Epithelial cell of prostate (primary cell): ENCODE measurements around the gene BHLHE40.
A peak's percentile ranks its signal among the peaks of the same experiment; 100 is the strongest.

ENCODE experiments used
- DNase-seq: peaks from one replicate; pipeline ENCODE4 v3.0.0-alpha.2; 2011; ENCODE audit warnings: low read depth, low spot score
- H3K27ac ChIP-seq: fragments of 450-650 bp; 2 replicates; pipeline ENCODE4 v1.5.1; 2017; ENCODE audit warnings: mild to moderate bottlenecking

The BHLHE40 gene

GRCh38 chr3:4981665-4982494 lies 2.6 kb downstream of the BHLHE40 start:
- peak overlapping the region; percentile 98 for H3K27ac ChIP-seq
- no peak for DNase-seq

DNA sequence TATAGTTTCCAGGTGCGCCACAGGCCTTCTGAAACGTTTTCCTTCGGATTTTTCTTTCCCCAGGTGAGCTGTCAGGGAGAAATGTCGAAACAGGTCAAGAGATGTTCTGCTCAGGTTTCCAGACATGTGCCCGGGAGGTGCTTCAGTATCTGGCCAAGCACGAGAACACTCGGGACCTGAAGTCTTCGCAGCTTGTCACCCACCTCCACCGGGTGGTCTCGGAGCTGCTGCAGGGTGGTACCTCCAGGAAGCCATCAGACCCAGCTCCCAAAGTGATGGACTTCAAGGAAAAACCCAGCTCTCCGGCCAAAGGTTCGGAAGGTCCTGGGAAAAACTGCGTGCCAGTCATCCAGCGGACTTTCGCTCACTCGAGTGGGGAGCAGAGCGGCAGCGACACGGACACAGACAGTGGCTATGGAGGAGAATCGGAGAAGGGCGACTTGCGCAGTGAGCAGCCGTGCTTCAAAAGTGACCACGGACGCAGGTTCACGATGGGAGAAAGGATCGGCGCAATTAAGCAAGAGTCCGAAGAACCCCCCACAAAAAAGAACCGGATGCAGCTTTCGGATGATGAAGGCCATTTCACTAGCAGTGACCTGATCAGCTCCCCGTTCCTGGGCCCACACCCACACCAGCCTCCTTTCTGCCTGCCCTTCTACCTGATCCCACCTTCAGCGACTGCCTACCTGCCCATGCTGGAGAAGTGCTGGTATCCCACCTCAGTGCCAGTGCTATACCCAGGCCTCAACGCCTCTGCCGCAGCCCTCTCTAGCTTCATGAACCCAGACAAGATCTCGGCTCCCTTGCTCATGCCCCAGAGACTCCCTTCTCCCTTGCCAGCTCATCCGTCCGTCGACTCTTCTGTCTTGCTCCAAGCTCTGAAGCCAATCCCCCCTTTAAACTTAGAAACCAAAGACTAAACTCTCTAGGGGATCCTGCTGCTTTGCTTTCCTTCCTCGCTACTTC lies 3.8 kb downstream of the BHLHE40 start:
- peak overlapping the region; percentile 98 for H3K27ac ChIP-seq
- DNase-seq: no peak

GRCh38 chr3:4983739-4984510 lies 4.7 kb downstream of the BHLHE40 start:
- peak overlapping the region; percentile 98 for H3K27ac ChIP-seq

GRCh38 chr3:4984511-4984864 lies 5.3 kb downstream of the BHLHE40 start:
- DNase-seq: no peak
- H3K27ac ChIP-seq: peak overlapping the region; percentile 98

More at GRCh38 chr3:4983739-4984510, 4.7 kb downstream of the BHLHE40 start:
- DNase-seq: no peak

DNA sequence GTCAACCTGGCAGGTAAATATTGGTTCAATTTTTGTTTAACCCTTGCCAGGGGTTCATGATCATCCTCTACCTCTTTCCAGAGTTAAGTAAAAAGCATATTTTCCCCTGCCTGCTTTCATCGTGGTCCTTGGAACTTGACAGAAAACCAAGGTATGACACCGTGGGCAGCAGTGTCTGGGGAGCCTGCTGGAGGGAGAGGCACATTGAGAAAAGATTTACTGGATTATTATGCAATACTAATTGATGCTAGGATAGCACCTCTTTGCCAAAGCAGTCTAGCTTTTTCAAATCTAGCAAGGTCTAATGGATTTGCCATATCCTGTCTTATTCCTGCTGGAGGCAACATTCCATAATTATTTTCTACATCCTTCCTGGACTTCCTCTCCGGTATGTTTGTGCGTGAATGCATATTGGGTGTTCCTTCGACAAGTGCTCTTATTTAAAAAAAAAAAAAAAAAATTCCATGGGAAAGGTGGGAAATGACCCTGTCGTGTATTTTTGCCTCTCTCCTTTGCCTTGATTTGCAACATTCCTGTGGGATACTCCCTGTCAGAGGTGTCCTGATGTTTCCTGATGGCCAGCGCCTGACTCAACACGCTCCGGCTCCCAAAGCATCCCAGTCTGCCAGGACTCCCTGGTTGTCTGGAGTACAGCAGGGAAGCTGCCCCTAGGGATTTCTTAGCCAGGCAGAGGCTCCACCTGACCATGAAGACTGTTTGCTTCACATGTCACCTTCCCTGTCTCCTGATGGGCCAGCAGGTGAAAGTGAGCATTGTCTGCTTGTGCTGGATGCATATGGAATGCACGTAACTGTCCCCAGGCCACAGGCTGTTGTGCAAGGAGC lies 6.3 kb downstream of the BHLHE40 start:
- no peak for DNase-seq
- peak overlapping the region; percentile 98 for H3K27ac ChIP-seq

DNA sequence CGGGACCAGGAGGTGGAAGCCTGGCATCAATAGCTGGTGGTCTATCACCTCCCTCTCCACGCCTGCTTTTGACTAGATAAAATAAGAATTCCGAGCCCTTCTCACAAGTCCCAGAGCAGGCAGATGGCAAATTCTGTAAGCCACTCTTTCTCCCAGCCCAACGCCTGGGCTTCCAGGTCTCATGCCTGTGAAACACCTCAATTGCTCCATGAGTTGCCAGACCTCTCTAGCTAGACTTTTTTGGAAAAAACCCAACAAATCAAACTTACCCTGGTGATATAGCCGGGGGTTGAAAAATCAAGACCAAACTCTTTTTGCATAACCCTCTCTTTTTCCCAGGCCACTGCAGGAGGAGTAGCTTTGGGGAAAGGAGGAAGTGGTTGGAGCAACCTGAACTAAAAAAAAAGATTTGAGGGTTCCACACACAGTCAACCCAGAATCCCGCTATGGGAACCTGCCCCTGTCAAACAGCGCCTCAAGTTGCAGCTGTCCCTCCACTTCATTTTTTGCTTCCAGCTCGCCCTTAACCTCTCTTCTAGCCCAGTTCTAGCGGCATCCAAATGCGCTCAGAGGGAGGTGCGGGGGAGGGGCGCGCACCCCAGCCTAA lies 7.0 kb downstream of the BHLHE40 start:
- peak overlapping the region; percentile 98 for H3K27ac ChIP-seq
- no peak for DNase-seq

DNA sequence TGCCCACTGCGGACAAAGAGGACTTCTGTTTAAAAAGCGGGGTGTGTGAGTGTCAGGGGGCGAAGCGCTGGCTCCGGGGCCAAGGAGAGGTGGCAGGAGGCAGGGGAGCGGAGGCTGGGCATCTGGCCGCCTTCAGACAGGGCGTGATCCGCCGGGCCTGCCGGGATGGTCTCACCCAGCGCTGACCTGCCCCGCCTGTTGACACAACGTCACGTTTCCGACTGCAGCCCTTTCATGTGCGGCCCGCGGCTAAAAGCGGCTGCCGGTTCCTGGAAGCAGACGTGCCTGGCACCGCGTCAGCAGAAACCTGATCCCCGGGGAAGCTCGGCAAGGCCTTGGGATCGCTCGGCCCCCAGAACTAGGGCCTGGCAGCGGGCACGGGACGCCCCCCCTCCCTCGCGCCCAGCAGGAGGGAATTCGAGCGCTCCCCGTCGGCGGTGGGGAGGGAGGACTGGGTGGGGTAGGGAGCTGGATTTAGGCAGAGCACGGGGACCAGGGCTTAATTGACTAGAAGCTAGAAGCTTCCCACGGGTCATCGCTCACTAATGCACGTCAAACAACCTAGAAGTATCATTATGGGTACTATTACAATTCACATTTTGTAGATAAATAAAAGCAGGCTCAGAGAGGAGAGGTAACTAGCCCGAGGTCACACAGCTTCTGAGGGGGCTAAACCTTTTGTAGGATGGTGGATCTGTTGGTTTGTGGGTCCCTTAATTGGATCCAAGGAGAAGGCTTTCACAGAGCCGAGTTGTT lies 7.7 kb downstream of the BHLHE40 start:
- DNase-seq: peak; percentile 97
- H3K27ac ChIP-seq: peak overlapping the region; percentile 98

DNA sequence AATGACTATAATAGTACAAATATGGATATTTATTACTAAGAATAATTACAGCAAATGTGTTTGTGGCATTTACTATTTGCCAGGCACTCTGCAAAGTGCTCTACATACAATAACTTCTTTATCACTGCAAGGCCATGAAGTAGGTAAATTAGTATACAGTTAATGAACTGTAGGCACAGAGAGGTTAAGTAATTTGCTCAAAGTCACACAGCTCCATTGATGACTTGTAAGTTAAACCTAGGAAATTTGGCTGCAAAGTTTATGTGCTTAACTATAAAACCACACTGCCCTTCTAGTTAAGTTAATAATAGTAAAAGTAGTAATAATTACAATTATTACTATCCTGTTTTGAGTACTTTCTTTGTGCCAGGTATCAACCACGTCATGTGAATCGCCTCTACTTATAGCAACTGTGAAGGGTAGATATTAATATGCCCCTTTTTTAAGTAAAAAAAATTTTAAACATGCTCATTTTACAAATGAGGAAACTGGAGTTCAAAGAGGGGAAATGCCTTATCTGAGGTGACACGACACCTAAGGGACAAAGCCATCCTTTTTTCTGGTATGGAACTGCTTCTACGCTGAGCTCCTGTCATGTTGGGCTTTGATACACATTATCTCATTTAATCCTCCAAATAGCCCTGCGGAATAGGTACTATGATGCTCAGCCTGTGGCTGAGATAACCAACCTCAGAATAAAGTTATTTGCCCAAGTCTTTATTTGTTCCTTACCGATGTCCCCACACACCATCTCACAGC lies 8.5 kb downstream of the BHLHE40 start:
- no peak for DNase-seq
- H3K27ac ChIP-seq: peak overlapping the region; percentile 98

DNA sequence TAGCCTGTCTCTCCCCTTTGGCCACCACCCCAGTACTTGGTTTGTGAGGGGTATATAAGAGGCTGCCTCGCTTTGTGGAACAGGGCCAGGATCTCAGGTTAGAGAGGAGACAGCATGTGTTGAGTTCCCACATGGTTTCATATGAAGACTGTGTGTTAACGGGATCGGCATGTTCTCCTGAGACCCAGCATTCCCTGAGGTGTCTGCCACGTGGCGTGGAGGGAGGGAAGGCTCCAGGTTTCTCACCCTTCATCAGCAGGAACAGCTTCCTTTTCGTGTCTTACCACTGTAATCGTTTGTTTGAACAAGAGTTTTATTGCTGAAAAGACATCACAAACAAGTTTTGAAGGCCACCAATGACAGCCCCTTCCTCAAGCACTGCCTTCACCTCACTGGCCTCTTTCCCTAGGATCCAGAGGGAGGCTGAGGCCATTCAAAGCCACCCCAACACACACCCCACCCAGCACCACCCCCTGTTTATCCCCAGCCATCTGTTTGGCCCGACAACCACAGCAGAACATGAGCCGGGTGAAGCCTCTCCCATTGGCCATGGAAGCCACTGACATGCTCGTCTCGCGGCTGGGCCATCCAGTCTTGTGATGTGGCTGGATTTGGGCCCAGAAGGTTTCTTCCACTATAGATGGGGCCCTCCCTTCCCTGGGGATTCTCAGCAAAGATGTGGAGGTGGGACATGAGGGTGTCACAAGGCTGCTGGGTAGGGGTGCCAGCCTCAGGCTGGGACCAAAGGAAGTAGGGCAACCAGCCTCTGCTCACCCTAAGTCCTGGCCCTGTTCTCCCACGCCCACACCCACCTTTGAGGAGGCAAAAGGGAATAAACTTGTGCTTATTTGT lies 10.0 kb downstream of the BHLHE40 start:
- DNase-seq: no peak
- no peak overlapping the region for H3K27ac ChIP-seq

DNA sequence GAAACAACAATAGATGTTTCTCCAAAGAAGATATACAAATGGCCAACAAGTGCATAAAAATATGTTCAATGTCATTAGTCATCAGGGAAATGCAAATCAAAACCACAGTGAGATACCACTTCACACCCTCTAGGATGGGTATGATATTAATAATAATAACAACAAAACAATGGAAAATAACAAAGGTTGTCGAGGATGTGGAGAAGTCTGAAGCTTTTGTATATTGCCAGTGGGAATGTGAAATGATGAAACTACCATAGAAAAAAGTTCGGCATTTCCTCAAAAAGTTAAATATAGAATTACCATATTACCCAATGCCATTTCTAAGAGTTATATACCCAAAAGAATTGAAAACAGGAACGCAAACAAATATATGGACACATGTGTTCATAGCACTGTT lies 10.8 kb downstream of the BHLHE40 start:
- no peak overlapping the region for H3K27ac ChIP-seq
- no peak for DNase-seq

GRCh38 chr3:4992118-4992517 lies 12.9 kb downstream of the BHLHE40 start:
- H3K27ac ChIP-seq: peak overlapping the region; percentile 98
- DNase-seq: no peak

GRCh38 chr3:4993276-4994143 lies 14.3 kb downstream of the BHLHE40 start:
- no peak for DNase-seq
- peak overlapping the region; percentile 98 for H3K27ac ChIP-seq

- H3K27ac ChIP-seq: peak overlapping the region; percentile 98
Observed at GRCh38 chr3:4994144-4994730, 15.0 kb downstream of the BHLHE40 start.

DNA sequence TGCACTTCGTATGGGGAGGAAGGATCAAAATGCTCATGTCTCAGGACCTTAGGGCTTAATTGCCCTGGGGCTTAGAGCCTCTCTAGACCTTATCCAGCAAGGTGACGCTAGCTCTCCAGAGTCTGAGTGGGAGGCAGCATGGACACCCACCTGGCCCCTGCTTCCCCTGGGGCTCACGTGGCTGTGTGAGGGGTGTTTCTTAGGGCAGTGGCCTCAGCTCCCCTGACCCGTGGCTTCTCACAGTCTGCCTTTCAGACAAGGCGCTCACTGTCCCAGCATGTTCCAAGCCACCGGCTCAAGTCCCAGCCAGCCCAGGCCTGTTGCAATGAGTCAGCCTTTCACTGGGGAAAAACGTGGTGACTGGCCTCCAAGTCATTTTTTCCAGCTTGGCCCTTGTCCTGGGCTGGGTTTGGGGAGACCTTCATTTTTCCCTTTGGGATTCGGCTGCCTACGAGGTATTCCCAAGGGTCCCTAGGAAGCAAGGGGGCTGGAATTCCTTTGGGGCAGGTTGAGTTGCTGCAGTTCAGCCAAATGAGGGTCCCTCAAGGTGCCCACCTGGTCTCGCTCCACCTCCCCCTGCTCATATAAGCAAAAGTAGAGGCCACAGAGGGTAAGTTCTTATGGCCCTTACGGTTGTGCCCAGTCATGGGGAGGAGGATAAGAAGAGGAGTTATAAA lies 15.7 kb downstream of the BHLHE40 start:
- peak; percentile 94 for DNase-seq
- peak overlapping the region; percentile 98 for H3K27ac ChIP-seq

More at GRCh38 chr3:4994144-4994730, 15.0 kb downstream of the BHLHE40 start:
- no peak for DNase-seq
